Prostate gland (tissue), 2 donors: Measurements from ENCODE around the gene PROK2. TPM values are rescaled to one million over a fixed set of nuclear protein-coding genes. Genes with fewer than 3 reads are reported as not detected.

Source experiments
- DNase-seq: peaks from one replicate; pipeline ENCODE4 v3.0.0-alpha.2; 2019; ENCODE audit warnings: low spot score
- H3K27ac ChIP-seq, 2 donors: fragments of 200-600 bp; sonication (generic); 2 replicates each; pipeline ENCODE4 v1.5.1; 2017 to 2019
- H3K27me3 ChIP-seq: fragments of 200-600 bp; sonication (generic); replicated peaks from 2 replicates; pipeline ENCODE4 v1.5.1; 2019; ENCODE audit not compliant: insufficient read depth
- H3K36me3 ChIP-seq, 2 donors: fragments of 200-600 bp; sonication (generic); 1 replicate in 1 of 2; 2 replicates in 1 of 2; pipeline versions ENCODE4 v1.5.1 to v1.8.1; 2017 to 2019
- H3K4me1 ChIP-seq: fragments of 200-600 bp; sonication (generic); replicated peaks from 2 replicates; pipeline ENCODE4 v1.5.1; 2019
- H3K4me3 ChIP-seq, 2 donors: fragments of 200-600 bp; sonication (generic); 2 replicates each; pipeline ENCODE4 v1.5.1; 2017 to 2019
- H3K9me3 ChIP-seq: fragments of 200-600 bp; sonication (generic); 2 replicates; pipeline ENCODE4 v1.5.1; 2017
- CTCF ChIP-seq, 4 experiments: fragments of 200-600 bp in 2 of 4; fragments of 450-650 bp in 2 of 4; sonication (generic) in 2 of 4; IDR thresholded peaks; 1 replicate in 3 of 4; 2 replicates in 1 of 4; pipeline ENCODE4 v1.5.1; 2016 to 2019; ENCODE audit warnings: antibody characterized with exemption in 4 of 4, mild to moderate bottlenecking in 2 of 4, moderate library complexity in 2 of 4
- POLR2A ChIP-seq: fragments of 450-650 bp; IDR thresholded peaks from one replicate; pipeline ENCODE4 v1.6.1; 2016; ENCODE audit warnings: antibody characterized with exemption, mild to moderate bottlenecking
- POLR2AphosphoS5 ChIP-seq: sonication (generic); formaldehyde crosslinking; IDR thresholded peaks from one replicate; pipeline ENCODE4 v1.6.1; 2017; ENCODE audit warnings: antibody characterized with exemption
- WGBS: methylation state at CpG from one replicate; pipeline ENCODE4 v1.1.5; 2018; 5-methylcytosine and 5-hydroxymethylcytosine counted together
- intact Hi-C: fragments of 100-400 bp; cut with DNase I; formaldehyde crosslinking; loops from one replicate; pipeline ENCODE4 v1.14.2; 2022
- total RNA-seq, 2 donors: library from RNA; depleted of rRNA; stranded (reverse); fragments of >200 nt; gene quantifications; one replicate each; pipeline ENCODE4 v1.1.0, GENCODE V29; 2016

PROK2 gene
- total RNA-seq, 2 donors from 2014 or later = 2.3 TPM; not detected in 1

DNA sequence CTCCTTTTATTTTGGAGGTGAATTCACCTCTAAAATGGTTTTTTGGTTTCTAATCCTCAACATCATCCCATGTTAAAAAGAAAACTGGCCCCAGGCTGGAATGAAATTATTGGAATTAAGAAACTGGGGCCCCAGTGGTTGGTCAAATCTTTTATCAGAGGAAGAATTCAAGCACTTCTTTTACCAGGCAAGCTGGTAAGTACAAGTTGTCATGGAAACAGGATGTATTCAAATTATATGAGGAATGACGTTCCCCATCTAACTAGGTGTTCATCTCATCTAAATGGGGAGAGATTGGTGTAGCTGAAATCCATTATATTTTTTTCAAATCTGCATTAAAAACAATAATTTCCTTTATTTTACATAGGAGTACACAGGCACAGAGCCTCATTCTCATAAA lies 50.1 kb downstream of the PROK2 start:
- no peak overlapping the region for H3K27ac ChIP-seq
- no peaks in the 10 kb centered on the region for H3K36me3 ChIP-seq
- no peaks in the 10 kb centered on the region for H3K4me1 ChIP-seq
- 53% methylated on average over 1 of the region's 1 CpG for WGBS
- DNase-seq = no peak
- no peak for TF ChIP-seq POLR2A
- TF ChIP-seq POLR2AphosphoS5 = no peak
- no peak for TF ChIP-seq CTCF (IDR thresholded peaks at IDR 0.05)
- no peak overlapping the region for H3K4me3 ChIP-seq
- no peaks in the 10 kb centered on the region for H3K9me3 ChIP-seq
- intact Hi-C loops = no loop called here
- H3K27me3 ChIP-seq = no peaks in the 10 kb centered on the region

DNA sequence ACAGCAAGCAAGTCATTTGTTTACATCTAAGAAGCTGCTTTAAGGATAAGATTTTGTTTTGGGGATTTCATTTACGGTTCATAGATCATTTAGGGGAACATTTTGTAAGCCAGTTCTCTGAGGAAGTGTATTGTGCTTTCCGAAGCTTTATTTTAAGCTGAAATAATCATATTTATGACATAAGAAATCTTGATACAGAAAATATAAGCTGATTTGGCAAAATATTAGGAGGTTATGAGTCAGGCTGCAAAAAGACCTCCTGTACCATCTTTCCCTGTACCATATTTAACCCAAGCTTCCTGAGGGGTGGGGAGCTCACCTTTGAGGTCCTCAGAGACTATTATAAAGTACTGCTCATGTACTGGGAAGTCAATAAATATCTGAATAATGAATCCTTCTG lies 51.6 kb downstream of the PROK2 start:
- no peaks in the 10 kb centered on the region for H3K9me3 ChIP-seq
- H3K4me1 ChIP-seq = no peaks in the 10 kb centered on the region
- DNase-seq = no peak
- H3K4me3 ChIP-seq = no peak overlapping the region
- H3K27me3 ChIP-seq = no peaks in the 10 kb centered on the region
- no peak overlapping the region for H3K27ac ChIP-seq
- 92% methylated on average over 2 of the region's 2 CpGs for WGBS
- no peaks in the 10 kb centered on the region for H3K36me3 ChIP-seq
- intact Hi-C loops = no loop called here
- TF ChIP-seq CTCF (IDR thresholded peaks at IDR 0.05) (no peak), POLR2AphosphoS5 (no peak), POLR2A (no peak)

GRCh38 chr3:71732637-71733036 lies 52.3 kb downstream of the PROK2 start:
- Histone ChIP-seq H3K36me3 (no peaks in the 10 kb centered on the region), H3K9me3 (no peaks in the 10 kb centered on the region), H3K4me3 (no peak overlapping the region), H3K4me1 (no peaks in the 10 kb centered on the region), H3K27me3 (no peaks in the 10 kb centered on the region), H3K27ac (no peak overlapping the region)
- WGBS = 91% methylated on average over 4 of the region's 4 CpGs
- intact Hi-C loops = no loop called here
- DNase-seq = no peak
- TF ChIP-seq POLR2A (no peak), CTCF (IDR thresholded peaks at IDR 0.05) (no peak), POLR2AphosphoS5 (no peak)

DNA sequence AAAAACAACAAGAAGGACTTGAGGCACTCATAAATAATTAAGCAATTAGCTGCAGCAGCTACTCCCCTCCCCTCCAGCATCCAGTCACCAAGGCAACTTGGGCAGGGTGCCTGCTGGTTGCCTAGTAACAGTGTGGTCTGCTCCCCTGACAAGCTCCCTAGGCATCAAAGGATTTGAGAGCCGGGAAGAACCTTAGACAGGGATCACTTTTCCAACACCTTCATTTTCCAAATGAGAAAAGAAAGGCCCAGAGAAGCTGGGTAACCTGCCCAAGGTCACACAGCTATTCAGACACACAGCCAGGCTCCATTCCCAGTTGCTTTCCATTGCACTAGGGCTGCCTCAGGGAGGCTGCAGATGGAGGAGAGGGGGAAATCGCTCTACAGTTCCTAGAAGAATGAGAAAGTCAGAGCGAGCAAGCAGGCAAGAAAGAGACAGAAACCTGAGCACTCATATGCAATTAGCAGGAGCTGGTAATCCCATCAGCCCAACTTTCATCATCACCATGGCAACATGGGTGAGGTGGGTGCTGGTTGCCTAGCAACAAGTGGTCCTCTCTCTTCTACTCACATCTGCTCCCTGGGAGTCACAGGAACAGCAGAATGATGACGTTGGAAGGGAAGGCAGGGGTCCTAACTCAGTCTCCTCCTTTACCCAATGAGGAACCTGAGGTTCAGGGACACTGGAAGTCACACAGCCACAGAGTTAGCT lies 56.2 kb downstream of the PROK2 start:
- TF ChIP-seq POLR2AphosphoS5 (no peak), POLR2A (no peak), CTCF (IDR thresholded peaks at IDR 0.05) (no peak)
- Histone ChIP-seq H3K9me3 (no peaks in the 10 kb centered on the region), H3K27me3 (no peaks in the 10 kb centered on the region), H3K27ac (no peak overlapping the region), H3K36me3 (no peaks in the 10 kb centered on the region), H3K4me3 (no peak overlapping the region), H3K4me1 (no peaks in the 10 kb centered on the region)
- intact Hi-C loops = loop anchor here (5.0 to 10.0 kb wide), 2 partner anchors 226 to 1094 kb away; no protein-coding TSS in a partner anchor
- 63% methylated on average over 4 of the region's 4 CpGs for WGBS
- DNase-seq = no peak

DNA sequence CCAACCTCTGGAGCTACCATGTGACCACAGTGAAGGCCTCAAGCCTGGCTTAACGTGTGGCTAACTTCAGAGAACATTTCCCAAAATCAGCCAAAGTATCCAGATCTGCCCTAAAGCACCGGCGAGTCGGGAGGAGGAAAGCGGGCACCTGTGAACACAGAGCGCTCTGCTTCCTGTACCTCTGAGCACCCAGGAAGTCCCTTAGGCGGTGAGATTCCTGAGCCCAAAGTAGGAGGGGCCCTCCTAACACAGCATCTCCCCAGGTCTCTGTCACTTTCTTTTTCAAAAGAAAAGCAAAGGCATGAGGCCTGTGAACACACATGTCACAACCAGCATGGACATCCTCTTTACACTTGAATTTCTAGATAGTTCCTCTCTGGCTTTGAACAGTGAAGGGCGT lies 58.8 kb downstream of the PROK2 start:
- intact Hi-C loops = loop anchor here (5.0 to 10.0 kb wide), 2 partner anchors 229 to 1096 kb away; no protein-coding TSS in a partner anchor
- H3K36me3 ChIP-seq = no peaks in the 10 kb centered on the region
- WGBS = 90% methylated on average over 8 of the region's 8 CpGs
- no peaks in the 10 kb centered on the region for H3K27me3 ChIP-seq
- H3K27ac ChIP-seq = no peak overlapping the region
- DNase-seq = no peak
- H3K4me3 ChIP-seq = no peak overlapping the region
- TF ChIP-seq POLR2A = no peak
- no peak for TF ChIP-seq POLR2AphosphoS5
- TF ChIP-seq CTCF (IDR thresholded peaks at IDR 0.05) = no peak
- H3K4me1 ChIP-seq = no peaks in the 10 kb centered on the region
- no peaks in the 10 kb centered on the region for H3K9me3 ChIP-seq
